Measurements from ENCODE around the gene IFIT1B.

IFIT1B gene

GRCh38 chr10:89352802-89353201 lies 25.1 kb upstream of the IFIT1B start:
- POLR2A ChIA-PET = interaction anchor here (0.9 to 2.1 kb wide), 3 partner anchors 12 to 51 kb away, joined by 3 to 9 read pairs (median 4); partner anchors contain the start of gene IFIT2
- CTCF ChIA-PET = interaction anchor here (0.6 to 3.1 kb wide), 5 partner anchors 9 to 308 kb away, joined by 3 to 24 read pairs (median 3); no protein-coding TSS in a partner anchor
- H3K4me3 ChIP-seq (ENCODE audit: low read depth, low read length) = no peak overlapping the region

GRCh38 chr10:89355394-89355931 lies 22.4 kb upstream of the IFIT1B start:
- DNase-seq (ENCODE audit: low read depth, low spot score) = no peak
- CTCF ChIA-PET = interaction anchor here (0.8 to 6.8 kb wide), 3 partner anchors 8 to 99 kb away, joined by 3 to 75 read pairs (median 6); no protein-coding TSS in a partner anchor
- POLR2A ChIA-PET = no interaction called here
- H3K4me3 ChIP-seq (ENCODE audit: low read depth, low read length) = no peak overlapping the region
- no peak for TF ChIP-seq CTCF (IDR thresholded peaks at IDR 0.05; ENCODE audit: insufficient read depth, low read length, missing control alignments)

More at GRCh38 chr10:89352802-89353201, 25.1 kb upstream of the IFIT1B start:
- no peak for DNase-seq (ENCODE audit: low read depth, low spot score)
- TF ChIP-seq CTCF (IDR thresholded peaks at IDR 0.05; ENCODE audit: insufficient read depth, low read length, missing control alignments) = no peak

DNA sequence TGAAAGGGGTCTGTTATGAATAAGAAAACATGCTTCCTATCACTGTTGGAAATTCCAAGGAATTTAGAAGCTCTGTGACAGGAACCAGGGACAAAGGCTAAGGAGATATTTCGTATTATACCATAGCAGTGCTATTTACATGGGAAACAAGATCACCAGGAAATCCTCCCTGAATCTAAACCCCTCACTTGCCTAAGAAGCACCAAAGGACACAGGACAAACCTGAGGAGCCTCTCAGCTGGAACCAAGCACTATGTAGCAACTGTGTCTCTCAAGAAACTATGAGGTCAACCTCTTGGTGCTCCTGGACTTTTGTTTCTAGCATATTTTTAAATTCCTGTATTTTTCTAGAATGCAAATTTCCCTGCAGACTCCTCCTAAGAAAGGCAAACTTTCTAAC lies 20.8 kb upstream of the IFIT1B start:
- ChIA-PET CTCF (interaction anchor here (1.3 to 6.8 kb wide), 3 partner anchors 11 to 33 kb away, joined by 3 to 75 read pairs (median 4); no protein-coding TSS in a partner anchor), POLR2A (no interaction called here)
- DNase-seq (ENCODE audit: low read depth, low spot score) = no peak
- H3K4me3 ChIP-seq (ENCODE audit: low read depth, low read length) = no peak overlapping the region
- no peak for TF ChIP-seq CTCF (IDR thresholded peaks at IDR 0.05; ENCODE audit: insufficient read depth, low read length, missing control alignments)

- ChIA-PET POLR2A (no interaction called here), CTCF (interaction anchor here (1.6 to 6.8 kb wide), 2 partner anchors 10 to 32 kb away, joined by 4 to 75 read pairs; no protein-coding TSS in a partner anchor)
- TF ChIP-seq CTCF (IDR thresholded peaks at IDR 0.05; ENCODE audit: insufficient read depth, low read length, missing control alignments) = no peak
- H3K4me3 ChIP-seq (ENCODE audit: low read depth, low read length) = no peak overlapping the region
- no peak for DNase-seq (ENCODE audit: low read depth, low spot score)
These were observed 19.9 kb upstream of the IFIT1B start for GRCh38 chr10:89357975-89358374.

DNA sequence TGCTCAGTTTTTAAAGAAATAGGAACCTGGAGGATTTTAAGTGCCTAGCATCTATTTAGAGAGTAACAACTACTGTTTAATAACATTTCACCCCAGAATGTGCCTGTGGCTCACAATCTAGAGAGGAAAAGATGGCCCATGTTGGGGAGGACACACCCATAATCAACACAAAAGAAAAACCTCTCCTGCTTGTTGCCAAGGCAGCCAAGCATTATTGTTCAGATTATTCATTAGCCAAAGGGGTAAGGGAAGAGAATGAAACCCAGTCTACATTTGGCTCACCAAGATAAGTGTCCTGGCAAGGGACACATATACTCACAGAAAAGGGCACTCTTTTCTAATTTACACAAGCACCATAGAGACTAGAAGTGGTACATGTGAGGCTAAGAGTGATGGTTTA lies 17.7 kb upstream of the IFIT1B start:
- no peak for TF ChIP-seq CTCF (IDR thresholded peaks at IDR 0.05; ENCODE audit: insufficient read depth, low read length, missing control alignments)
- ChIA-PET POLR2A (no interaction called here), CTCF (interaction anchor here (1.0 to 6.8 kb wide), 2 partner anchors 8 to 37 kb away, joined by 3 to 75 read pairs; no protein-coding TSS in a partner anchor)
- no peak overlapping the region for H3K4me3 ChIP-seq (ENCODE audit: low read depth, low read length)
- DNase-seq (ENCODE audit: low read depth, low spot score) = no peak

- H3K4me3 ChIP-seq (ENCODE audit: low read depth, low read length) = no peak overlapping the region
- CTCF ChIA-PET = interaction anchor here (1.2 to 2.1 kb wide), 2 partner anchors 8 to 9 kb away, joined by 3 to 6 read pairs; no protein-coding TSS in a partner anchor
- no peak for TF ChIP-seq CTCF (IDR thresholded peaks at IDR 0.05; ENCODE audit: insufficient read depth, low read length, missing control alignments)
- POLR2A ChIA-PET = no interaction called here
- DNase-seq (ENCODE audit: low read depth, low spot score) = no peak
These were observed 14.9 kb upstream of the IFIT1B start for GRCh38 chr10:89362929-89363328.

Measured in AG04449 (cell line).